Activated gamma-delta T cell treated with anti-CD3 and anti-CD28 coated beads, Interleukin-2, amount 50 U/mL, for 16 hours (primary cell): Measurements from ENCODE around the gene APEH.
"Not testable (repeated sequence)": the region's sequence is repeated elsewhere in the genome, so short reads cannot be mapped to it uniquely, and the experiment has no call there.

Source experiments
- DNase-seq: peaks from one replicate; pipeline ENCODE4 v3.0.0-alpha.2; 2020; ENCODE audit warnings: low read depth

The APEH gene

GRCh38 chr3:49690856-49691255 lies 16.7 kb downstream of the APEH start:
- not testable (repeated sequence) for DNase-seq

DNA sequence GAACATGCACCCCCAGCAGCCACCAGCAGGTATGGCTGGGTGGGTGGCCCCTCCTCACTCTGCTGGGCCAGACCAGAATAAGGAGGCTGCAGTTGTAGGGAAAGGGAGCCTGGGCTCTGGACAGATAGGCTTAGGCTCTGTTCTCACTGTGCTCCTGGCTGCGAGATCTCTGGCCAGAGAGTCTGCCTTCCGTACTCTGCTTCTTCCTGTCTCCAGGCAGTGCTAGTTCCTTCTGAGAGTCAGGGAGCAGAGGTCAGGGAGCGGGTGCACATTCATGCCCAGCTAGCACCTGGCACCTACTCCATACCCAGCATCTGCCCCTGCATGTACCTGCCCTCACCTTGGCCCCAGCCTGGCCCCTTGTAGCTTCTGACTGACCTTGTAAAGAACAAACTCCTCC lies 17.3 kb downstream of the APEH start:
- DNase-seq, result not testable (repeated sequence)

GRCh38 chr3:49694409-49695070 lies 20.4 kb downstream of the APEH start:
- not testable (repeated sequence) for DNase-seq

GRCh38 chr3:49695350-49696015 lies 21.3 kb downstream of the APEH start:
- not testable (repeated sequence) for DNase-seq

GRCh38 chr3:49699281-49699979 lies 25.3 kb downstream of the APEH start:
- no peak for DNase-seq

DNA sequence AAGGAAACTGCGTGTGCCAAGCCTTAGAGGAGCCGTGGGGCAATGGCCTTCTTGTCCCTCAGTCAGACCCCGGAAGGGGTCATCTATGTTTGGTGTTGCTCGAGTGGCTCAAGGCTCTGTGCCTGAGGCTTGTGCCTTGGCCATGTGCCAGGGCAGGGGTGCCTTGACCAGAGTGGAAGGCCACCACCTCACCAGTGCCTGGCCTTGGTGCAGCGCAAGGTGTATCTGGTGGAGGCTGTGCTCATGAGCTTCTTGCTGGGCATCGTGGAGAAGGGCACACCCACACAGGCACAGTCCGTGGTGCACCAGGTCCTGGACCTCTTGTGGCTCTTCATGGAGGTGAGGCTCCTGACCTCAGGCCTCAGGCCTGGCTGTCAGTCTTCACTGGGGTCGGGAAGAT lies 25.9 kb downstream of the APEH start:
- no peak for DNase-seq

- no peak for DNase-seq
Measured at GRCh38 chr3:49700453-49701128, 26.4 kb downstream of the APEH start.

GRCh38 chr3:49701388-49702077 lies 27.4 kb downstream of the APEH start:
- DNase-seq, result no peak

GRCh38 chr3:49702672-49703071 lies 28.5 kb downstream of the APEH start:
- DNase-seq, result no peak

- DNase-seq, result peak; percentile 47
Measured at GRCh38 chr3:49703443-49703927, 29.3 kb downstream of the APEH start.

DNA sequence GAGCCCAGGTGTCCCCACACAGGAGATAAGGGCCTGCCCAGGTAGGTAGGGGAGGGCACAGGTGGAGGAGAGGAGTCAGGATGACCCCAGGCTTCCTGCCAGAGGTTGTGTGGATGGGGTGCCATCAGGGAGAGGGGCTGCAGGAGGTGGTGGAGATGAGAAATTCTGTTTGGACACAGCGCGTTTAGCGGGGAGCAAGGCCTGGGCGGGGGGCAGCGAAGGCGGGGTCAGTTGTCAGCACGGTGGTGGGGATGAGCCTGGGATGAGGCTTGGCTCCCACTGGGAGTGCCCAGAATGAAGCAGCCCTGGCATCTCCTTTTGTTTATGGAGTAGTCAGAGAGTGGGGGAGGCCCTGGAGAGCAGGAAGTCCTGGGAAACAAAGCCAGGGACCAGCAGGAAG lies 29.8 kb downstream of the APEH start:
- no peak for DNase-seq

- DNase-seq, result no peak
Measured at GRCh38 chr3:49704629-49705028, 30.5 kb downstream of the APEH start.

DNA sequence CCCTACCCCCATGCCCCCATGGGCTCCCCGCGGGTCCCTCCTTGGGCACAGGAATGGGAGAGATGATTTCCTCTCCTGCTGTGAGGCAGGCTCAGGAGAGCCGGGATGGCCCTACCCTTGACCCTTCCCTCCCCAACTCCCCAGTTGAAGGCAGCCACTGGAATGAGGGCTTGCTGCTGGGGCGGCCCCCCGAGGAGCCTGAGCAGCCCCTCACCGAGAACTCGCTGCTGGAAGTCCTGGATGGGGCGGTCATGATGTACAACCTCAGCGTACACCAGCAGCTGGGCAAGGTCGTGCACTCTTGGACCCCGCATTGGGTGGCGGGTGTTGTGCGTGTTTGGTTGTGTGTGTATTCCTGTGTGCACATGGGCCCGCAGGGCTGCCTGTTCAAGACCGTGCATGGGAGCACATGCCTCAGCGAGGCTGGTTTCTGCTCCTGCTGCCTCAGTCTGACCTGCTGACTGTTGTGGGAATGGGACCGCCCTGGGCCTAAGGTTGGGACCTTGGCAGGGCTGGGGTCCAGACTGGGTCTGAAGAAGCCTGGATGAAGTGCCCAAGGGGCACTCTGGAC lies 31.3 kb downstream of the APEH start:
- DNase-seq, result no peak

- no peak for DNase-seq
Measured at GRCh38 chr3:49706456-49707112, 32.4 kb downstream of the APEH start.

DNA sequence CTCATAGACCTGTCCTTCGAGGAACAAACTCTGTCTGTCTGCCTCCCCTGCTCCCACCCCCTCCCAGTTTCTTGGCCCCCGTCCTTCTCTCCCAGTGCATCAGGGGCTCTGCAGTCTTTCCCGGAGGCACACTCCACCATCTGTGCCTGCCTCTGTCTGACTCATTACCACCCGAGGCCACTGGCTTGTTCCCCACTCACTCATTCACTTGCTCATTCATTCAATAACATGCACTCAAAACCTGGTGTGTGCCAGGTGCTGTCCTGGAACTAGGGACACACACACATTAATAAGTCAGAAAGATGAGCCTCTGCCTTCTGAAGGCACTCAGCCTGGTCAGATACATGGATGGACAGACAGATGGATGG lies 32.9 kb downstream of the APEH start:
- no peak for DNase-seq

DNA sequence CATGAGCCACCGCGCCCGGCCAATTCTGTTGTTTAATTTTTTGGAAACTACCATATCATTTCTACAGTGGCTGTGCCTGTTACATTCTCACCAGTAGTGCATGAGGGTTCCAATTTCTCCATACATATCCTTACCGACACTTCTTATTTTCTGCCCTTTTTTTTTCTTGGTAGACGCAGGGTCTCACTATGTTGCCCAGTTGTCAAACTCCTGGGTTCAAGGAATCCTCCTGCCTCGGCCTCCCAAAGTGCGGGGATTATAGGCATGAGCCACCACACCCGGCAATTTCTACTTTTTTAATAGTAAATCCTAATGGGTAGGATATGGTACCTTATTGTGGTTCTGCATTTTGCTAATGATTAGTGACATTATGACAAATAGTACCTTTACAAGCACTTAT lies 35.7 kb downstream of the APEH start:
- DNase-seq, result no peak

DNA sequence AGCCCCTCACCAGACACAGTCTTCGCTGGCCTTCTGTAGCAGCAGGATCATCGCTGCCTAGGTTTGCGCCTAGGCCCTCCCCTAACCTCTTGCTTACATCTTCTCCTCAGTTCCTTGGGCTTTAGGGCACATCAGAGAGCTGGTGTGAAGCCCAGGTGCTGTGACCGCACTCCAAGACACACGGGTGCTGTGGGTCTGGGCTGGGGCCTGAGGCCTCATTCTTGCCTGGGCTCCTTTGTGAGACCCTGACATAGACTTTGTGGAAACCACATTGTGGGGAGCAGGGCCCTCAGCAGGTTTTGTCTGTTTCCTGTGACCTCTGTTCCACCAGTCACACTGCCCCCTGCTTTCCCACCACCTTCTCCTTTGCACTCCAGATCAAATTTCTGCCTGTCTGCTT lies 37.3 kb downstream of the APEH start:
- no peak for DNase-seq

DNA sequence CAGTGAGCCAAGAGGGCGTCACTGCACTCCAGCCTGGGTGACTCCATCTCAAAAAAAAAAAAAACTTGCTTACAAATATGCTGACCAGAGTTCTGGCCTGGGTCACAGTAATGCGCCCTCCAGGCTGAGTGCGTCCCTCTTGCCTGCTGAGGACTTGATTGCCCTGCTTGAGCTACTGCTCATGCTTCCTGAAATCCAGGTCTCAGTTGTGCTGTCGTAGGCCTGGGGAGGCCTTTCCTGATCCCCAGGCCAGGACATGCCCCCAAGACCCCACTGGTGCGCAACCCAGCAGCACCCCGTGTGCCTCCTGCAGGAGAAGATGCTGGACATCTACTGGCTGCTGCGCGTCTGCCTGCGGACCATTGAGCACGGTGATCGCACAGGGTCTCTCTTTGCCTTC lies 38.0 kb downstream of the APEH start:
- DNase-seq, result no peak

GRCh38 chr3:49712631-49713317 lies 38.6 kb downstream of the APEH start:
- no peak for DNase-seq

DNA sequence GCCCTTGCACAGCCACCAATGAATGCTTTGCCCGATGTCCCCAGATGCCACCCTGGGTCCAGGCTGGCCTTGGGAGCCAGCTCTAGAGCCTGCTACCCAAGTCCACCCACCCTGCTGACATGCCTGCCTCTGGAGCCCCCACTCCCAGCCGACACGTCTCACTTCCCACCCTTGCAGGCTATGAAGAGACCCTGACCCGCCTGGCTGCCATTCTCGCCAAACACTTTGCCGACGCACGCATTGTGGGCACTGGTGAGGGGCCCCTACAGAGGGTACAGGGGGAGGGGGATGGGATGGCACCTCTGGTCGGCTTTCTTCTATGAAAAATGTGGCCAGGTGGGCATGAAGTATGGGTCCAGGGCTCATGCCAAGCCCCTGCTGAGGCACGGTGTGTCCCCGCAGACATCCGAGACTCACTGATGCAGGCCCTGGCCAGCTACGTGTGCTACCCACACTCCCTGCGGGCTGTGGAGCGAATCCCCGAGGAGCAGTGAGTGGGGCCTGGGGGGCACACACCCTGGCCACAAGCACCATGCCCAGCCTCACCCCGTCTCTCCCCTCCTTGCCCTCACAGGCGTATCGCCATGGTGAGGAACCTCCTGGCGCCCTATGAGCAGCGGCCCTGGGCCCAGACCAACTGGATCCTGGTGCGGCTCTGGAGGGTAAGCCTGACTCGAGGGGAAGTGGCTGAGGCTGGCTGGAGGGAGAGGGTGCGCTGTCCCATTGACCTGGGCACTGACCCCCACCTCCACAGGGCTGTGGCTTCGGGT lies 39.4 kb downstream of the APEH start:
- DNase-seq, result no peak
